HG03159 (cell line): Measurements from ENCODE around the gene TBC1D1.
"Not testable (repeated sequence)": the region's sequence is repeated elsewhere in the genome, so short reads cannot be mapped to it uniquely, and the experiment has no call there.

ENCODE experiments used
- ATAC-seq: cut with Tn5 transposase; IDR thresholded peaks from one replicate; pipeline ENCODE4 v1.9.1; 2021; ENCODE audit warnings: mild to moderate bottlenecking, moderate library complexity; ENCODE audit not compliant: unreplicated experiment

Gene TBC1D1

DNA sequence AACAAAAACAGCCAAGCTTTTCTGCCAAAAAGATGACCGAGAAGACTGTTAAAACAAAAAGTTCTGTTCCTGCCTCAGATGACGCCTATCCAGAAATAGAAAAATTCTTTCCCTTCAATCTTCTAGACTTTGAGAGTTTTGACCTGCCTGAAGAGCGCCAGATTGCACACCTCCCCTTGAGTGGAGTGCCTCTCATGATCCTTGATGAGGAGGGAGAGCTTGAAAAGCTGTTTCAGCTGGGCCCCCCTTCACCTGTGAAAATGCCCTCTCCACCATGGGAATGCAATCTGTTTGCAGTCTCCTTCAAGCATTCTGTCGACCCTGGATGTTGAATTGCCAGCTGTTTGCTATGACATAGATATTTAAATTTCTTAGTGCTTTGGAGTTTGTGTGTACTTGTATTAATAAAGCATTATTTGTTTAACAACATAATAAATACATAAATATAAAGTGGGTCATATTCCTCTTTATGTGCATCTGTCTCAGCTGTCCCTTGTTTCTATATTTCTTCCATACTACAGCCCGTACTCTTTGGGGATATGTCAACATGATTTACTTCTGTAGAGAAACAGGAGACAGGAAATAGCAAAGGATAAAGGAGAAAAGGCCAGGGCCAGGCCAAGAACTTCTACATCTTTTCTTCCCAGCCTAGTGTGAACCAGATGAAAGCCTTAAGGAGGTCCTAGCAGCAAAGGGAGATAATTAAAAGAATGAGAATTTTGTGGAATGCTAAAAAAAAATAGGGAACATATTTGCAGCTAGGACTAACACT lies 70.0 kb downstream of the TBC1D1 start:
- ATAC-seq = no peak

DNA sequence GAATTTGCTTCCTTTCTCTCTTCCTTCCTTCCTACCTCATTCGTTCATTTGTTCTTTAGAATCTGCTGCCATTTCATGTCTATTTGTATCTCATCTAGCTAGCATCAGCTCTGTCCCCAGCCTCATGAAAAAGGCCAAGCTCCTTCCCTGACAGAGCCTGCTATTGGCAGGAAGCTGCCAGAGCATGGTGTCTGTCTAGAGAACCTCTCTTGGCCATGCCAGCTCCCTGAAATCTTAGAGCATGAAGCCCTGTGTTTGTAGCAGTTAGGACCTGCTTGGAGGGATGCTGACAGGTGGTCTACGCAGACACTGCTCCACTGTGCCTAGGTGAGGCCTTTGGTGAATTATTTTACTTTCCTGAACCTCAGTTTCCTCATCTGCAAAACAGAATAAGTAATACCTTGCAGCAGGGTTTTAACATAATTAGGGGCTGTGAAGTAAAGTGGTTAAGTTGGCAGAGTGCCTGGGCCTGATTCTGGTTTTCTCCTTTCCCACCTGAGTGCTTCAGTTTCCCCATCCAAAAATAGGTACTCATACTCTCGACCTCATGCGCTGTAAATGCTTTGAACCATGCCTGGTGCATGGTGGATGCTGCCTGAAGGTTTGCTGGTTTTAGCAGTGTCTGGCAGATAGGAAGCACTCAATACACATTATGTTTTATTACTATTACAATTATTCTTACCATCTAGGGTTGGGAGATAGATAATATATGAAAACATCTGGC lies 74.0 kb downstream of the TBC1D1 start:
- ATAC-seq = no peak

DNA sequence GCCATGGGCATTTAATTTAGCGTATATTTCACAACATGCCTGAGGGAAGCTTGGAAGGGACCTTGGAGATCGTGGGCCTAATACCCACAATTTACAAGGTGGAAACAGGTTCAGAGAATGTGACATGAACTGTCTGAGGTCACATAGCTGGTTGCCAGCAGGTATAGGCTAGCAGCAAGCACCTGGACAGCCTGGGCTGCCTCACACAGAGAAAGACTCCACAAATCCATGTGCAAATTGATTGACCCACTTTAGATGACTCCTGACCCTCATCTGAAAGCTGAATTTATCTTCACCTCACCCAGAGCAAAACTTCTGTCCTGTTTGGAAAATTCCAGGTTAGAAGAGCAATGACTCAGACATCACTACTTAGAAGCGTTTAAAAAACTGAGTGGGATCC lies 75.2 kb downstream of the TBC1D1 start:
- no peak for ATAC-seq

DNA sequence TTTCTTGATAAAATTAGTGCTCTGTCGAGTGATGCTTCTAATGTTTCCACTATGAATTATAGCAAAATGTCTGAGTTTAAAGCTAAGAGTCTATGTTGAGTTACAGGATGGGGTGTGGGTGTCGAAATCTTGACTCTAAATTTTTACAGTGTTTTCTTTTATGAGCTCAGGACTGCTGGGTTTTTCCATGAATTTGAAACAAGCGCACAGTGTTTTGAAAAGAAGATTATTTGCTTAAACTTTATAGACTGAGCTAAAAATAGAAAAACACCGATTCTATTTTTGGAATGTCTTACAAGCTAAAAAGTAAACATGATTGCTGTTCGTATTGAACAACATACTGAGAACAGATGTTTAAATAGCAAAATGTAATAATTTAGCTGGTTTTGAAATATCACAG lies 76.9 kb downstream of the TBC1D1 start:
- ATAC-seq = no peak

DNA sequence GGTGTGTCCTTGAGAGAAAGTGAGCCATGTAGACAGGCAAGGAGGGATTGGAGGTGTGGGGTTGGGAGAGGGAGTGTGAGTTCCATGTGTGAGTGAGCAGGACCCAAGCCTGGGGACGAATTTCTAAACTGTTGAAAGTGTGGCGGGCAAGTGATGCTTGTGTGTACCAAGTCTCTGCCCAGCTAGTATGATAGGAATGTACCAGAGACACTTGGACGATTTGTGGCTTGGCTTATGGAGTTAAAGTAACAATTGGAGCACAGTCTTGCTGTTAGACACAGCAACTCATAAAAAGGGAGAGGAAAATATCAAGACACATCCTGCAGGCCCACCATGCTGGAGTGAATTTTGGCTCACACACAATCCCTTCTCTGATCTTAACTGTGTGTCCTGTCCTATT lies 77.9 kb downstream of the TBC1D1 start:
- no peak for ATAC-seq

DNA sequence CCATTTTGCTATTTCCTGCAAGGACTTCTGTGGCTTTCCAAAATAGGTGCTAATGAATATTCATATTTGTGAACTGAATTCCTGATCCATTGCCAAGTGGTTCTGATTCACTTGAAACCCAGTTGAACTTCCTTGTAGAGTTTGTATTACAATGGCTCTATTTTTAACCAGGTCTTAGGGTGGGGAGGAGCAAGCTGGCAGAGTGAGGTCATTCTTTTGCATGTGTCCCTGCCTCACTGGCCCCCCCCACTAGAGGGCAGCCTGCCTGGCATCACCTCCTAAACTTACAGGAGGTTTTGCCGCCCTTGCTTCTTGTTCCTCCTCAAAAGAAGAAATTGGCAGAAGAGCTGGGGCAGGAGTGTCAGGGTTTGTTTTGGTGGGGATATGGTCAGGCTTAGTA lies 79.8 kb downstream of the TBC1D1 start:
- peak; percentile 57 for ATAC-seq

DNA sequence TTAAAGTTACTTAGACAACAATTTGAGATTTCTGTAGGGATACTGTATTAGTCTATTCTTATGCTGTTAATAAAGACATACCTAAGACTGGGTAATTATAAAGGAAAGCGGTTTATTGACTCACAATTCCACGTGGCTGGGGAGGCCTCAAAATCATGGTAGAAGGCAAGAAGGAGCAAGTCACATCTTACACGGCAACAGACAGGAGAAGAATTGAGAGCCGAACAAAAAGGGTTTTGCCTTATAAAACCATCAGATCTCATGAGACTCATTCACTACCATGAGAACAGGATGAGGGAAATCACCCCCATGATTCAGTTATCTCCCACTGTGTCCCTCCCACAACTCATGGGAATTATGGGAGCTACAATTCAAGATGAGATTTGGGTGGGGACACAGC lies 80.3 kb downstream of the TBC1D1 start:
- no peak for ATAC-seq

DNA sequence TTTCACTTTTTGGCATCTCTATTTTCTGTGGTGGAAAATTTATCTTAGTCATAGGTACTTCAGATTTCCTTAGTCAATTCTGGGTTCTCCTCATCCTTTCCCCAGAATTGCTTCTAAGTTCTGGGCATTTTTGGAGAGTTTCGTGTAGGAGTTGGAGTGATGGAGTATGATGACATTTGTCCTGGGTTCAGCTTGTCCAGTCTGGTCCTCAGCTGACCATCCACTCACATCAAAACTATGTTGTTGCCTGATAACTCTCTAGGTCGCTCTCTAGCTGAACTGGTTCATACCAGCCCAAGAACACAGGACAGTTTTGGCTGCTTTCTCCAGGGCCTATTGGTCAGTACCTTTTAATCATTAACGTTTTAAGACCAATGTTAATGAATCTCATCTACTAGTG lies 82.6 kb downstream of the TBC1D1 start:
- no peak for ATAC-seq

DNA sequence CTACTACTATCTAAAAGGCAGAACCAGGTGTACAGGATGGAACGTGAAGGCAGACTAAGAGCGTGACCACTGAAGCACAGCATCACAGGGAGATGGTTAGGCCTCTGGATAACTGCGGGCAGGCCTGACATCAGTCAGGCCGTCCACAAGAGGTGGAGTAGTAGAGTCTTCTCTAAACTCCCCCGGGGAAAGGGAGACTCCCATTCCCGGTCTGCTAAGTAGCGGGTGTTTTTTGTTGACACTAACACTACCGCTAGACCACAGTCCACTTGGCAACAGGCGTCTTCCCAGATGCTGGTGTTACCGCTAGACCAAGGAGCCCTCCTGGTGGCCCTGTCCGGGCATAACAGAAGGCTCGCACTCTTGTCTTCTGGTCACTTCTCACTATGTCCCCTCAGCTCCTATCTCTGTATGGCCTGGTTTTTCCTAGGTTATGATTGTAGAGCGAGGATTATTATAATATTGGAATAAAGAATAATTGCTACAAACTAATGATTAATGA lies 84.5 kb downstream of the TBC1D1 start:
- ATAC-seq = not testable (repeated sequence)

DNA sequence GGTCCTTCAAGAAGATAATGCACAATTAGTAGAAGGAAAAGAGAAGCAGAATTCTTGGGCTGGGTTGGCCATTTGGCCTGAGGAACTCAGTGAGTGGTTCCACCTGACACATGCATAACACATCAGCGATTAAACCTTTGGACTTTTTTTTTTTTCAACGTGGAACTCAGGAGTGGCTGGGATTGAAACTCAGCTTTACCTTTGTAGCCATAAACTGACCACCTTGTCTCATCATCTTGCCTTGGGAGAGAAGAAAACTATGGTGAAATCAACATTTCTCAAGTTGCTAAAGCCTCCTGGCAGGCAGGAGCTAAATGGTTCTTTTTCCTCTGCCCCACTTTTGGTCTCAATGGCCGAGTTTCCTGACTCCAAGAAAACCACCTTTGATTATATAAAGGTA lies 85.6 kb downstream of the TBC1D1 start:
- no peak for ATAC-seq

DNA sequence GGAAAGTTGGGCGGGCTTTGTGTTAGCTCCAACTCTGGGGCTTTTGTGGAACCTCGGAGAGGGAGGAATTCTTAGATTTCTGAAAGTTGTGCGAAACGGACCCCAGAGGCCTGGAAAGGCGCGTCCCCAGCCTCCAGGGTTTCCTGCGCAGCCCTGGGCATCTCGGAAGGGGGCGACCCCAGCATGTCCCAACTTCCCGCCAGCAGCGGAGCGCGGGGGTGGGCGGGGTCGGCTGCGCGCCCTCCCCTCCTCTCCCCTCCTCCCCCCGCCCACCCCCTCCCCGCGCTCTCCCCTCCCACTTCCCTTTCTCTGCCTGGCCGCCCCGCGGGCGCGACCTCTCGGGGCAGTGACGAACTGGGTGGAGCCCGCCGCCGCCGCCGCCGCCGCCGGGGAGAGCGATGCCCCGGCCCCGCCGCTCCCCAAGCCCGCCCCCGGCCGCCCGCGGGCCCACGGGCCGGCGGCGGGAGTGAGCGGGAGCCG lies 86.1 kb downstream of the TBC1D1 start:
- ATAC-seq = peak; percentile 76

DNA sequence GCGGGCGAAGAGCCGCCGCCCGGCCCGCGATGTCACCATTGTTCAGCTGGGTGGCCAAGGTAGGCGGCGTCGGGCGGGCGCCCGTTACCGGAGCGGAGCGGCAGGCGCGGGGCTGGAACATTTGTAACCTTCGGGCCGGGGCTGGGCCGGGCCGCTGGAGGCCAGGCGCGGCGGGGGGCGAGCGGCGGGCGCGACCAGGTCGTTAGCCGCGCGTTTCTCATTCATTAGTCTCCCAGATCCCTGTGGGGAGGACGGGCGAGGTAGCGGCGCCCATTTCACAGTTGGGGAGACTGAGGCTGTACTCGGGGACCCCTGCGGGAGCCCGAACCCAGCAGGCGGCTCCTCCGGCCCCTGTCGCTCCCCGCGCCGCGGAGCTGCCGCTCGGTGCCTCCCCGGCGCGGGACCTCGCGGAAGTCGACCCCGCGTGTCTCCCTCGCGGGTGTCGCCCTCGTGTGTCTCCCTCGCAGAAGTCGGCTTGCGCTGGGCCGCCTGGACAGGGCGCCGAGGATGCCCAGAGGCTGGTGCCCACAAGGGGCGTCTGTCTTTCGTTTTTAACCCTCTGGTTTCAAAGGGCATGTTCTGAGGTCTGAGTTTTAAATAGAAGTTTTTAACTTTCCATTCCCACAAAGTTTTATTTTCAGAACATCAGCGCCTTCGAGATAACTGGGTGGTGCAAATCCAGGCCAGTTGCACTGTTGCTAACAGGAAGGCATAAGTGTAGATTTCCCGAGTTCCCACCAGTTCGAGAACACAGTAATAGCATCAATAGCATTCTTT lies 86.8 kb downstream of the TBC1D1 start:
- peak; percentile 52 for ATAC-seq

DNA sequence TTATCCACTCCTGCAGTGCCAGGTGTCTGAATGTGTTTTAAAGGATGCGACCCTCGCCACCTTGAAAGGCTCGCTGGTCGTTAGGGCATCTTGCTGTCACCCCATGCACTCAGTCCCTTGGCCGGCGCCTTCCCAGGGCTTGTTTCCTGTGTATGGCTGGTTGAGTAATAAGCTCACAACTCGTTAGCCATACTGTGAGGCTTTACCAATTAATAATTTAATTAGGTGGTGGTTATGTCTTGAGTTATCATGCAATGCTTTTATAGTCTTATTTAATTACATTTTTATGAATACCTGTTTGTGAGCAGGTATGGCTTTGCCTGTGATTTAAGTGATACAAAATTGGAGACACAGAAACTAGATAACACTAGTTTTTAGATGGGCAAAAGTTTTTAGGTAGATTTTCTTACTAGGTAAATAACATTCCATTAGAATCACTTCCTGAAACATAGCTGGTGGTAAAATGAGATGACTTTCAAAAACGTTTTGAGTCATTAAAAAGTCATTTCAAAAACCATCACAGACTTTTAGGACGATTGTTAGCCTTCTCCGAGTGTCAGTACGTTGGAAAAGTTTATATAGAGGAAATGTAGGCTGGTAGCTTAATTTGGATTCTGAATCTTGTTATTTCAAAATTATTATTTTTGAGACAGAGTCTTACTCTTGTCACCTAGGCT lies 87.5 kb downstream of the TBC1D1 start:
- ATAC-seq = peak; percentile 31

DNA sequence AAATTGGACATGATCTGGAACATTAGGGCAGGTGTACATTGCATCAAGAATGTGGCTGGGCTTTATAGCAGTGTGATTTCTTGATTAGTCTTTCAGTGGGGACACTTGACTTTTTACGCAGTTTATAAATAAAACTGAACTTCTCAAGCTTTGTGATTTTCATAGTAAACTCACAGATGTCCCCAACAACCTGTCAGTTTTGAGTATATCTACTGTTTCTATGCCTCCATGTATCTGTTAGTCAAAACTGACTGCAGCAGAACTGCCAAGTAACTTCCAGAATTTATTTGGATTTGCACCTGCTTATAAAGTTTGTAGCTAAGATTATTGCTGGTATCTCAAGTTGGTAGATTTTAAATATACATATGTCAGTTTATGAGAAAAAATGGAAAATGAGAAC lies 89.4 kb downstream of the TBC1D1 start:
- ATAC-seq = no peak

DNA sequence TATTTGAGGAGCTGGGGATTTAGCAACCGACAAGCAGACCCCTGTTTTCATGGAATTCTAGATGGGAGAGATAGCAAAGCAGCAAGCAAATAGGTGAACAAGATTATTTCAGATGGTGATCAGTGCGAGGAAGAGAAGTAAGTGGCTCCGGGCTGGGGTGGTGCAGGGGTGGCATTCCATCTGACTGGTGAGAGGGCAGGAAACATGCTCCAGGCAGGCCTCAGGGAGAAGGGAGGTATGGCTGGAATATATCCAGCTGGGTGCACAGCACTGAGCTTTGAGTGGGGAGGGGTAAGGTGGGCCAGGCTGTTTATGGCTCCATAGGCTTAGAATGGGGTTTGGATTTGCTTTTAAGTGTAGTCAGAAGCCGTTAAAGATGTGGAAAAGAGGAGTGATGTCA lies 90.5 kb downstream of the TBC1D1 start:
- no peak for ATAC-seq

DNA sequence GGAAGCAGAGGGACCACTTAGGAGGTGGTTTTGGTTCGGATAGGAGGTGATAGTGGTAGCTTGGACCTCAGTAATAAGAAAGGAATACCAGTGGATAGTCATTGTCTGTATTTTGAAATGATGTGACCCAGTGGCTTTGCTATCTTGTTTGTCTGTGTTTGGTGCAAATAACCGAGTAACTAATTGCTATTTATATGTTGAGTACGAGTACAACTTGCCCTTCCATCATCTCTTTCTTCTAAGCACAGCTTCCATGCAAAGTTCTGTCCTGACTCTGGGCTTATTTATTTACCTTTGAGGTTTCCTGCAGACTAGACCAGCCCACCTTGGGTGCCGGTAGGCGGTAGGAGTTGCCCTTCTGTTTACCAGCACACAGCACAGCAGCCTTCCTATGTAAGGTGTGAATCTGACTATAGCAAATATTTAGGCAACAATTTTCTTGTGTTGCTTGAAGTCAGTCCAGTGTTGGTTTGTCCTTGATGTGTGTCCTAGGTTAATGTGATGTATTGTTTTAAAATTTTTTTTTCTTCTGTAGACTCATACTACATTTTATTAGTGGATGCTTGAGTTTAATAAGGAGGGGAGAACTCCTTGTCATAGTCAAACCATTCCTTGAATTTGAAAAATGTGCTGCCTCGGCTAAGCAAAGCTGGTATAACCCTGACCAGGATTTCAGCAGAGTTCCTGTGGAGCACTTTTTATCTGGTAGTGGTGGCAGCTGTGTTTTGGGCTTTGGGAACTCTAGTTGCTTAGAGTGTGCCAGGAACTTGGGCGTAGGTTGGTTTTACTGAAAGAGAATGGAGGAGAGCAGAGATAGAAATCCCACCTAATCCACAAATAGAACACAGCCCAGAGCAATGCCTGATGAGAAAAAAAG lies 91.2 kb downstream of the TBC1D1 start:
- ATAC-seq = no peak

DNA sequence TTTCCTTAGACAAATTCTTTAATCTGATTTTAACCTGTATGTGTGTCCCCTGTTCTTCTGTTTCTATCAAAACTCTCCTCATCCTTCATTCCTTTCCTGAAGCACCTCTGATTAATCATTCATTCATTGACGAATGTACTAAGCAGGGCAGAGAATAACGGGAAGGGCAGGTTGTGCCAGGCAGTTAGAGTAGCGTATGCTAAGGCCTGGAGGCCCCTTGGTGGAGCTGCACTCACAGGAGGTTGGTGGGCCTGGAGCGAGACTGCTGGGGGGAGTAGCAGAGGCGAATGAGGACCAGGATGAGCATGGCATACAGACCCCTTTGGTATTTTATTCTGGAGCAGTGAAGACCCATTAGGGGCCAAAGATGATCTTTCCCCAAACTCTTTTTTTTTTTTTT lies 91.9 kb downstream of the TBC1D1 start:
- ATAC-seq = no peak

DNA sequence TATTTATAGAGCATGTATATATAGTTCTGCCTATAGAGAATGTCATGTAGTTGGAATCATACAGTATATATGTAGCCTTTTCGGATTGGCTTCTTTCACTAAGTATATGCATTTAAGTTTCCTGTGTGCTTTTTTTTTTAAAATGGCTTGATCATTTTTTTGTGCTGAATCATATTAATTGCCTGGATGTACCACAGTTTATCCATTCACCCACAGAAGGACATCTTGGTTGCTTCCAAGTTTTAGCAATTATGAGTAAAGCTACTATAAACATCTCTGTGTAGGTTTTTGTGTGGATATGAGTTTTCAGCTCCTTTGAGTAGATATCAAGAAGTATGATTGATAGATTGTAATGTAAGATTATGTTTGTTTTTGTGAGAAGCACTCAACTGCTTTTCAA lies 93.1 kb downstream of the TBC1D1 start:
- ATAC-seq = no peak

DNA sequence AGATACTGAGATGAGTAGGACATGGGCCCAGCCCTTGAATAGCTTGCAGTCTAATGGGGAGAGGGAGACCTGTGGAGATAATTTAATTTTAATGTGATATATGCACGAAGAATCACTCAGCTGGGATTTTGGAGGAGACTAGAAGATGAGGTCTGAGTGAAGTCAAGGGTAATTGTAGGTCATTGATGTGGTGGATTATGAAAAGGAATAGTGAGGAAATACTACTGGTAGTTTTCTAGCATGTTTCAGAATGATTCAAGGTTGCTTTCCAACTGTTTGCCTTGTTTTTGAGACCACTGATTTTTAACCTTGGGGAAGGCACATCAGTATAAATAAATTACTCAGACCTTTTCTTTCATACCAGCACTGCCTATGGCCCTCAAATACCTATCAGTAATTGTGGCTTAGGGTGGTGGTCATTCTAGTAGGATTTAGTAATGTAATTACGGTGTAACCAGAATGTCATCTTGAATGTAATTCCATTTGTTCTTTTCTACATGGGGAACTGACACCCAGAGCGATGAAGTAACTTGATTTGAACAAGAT lies 94.9 kb downstream of the TBC1D1 start:
- ATAC-seq = no peak

DNA sequence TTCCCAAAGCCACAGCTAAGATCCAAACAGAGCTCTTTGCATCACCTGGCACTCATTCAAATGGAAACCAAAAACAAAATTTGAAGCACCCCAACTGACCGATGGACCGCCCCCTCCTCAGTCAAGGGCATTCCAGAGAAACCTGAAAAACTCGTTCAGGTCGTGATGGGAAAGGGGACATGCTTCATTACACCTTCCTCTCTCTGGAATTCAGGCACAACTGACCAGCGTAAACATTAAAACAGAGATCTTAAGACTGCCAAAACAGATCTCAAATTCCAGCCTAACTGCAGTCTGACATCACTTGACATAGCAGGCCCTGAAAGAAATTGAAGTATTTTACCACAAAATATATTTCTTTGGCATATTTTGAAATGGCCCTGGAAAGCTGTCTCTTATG lies 97.8 kb downstream of the TBC1D1 start:
- ATAC-seq = no peak
